Measurements from ENCODE around the gene BICDL1. TPM values are rescaled to one million over a fixed set of nuclear protein-coding genes. Genes with fewer than 3 reads are reported as not detected.

BICDL1 gene
- total RNA-seq, 1 donor from 2014 or later, result 0.35 TPM

DNA sequence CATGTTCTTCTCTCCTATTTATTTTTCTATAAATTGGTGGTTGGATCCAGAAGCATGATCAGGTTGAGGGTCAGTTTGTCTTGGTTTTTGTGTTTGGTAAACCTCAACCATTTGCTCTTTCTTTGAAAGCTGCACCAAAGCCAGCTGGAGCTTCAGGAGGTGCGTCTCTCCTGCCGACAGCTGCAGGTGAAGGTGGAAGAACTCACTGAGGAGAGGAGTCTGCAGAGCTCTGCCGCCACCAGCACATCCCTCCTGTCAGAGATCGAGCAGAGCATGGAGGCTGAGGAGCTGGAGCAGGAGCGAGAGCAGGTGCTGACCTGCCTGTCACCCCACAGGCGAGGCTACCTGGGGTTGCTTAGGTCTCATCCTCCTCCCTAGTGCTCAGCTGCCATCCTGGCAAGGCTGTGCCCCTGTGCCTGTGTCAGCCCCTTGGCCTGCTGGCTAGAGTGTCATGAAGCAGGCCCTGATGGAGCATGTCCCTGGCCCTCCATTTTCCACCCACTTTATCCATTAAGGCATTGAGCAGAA, 82.5 kb downstream of the BICDL1 start:
- no peak for ATAC-seq (ENCODE audit: poor library complexity)
- intact Hi-C loops (cut with DNase I), result no loop called here

DNA sequence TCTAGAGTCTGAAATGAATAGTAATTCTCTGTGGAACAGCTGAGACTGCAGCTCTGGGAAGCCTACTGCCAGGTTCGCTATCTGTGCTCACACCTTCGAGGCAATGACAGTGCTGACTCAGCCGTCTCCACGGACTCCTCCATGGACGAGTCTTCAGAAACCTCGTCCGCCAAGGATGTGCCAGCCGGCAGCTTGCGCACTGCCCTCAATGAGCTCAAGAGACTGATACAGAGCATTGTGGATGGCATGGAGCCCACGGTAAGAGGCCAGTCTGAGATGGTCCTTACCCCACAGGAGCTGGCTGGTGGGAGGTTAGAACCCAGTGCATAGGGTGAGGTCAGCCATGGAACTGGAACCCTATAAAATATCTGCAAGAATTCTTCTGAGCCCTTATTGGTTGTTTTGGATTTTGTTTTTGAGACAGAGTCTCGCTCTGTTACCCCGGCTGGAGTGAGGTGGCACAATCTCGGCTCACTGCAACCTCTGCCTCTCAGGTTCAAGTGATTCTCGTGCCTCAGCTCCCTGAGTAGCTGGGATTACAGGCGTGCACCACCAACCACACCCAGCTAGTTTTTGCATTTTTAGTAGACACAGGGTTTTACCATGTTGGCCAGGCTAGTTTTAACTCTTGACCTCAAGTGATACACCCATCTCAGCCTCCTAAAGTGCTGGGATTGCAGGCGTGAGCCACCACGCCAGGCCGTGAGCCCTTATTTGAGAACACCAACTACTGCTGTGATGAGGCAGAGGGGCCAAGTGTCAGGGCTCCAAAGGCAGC, 83.6 kb downstream of the BICDL1 start:
- intact Hi-C loops (cut with DNase I), result no loop called here
- DNase-seq (no peak), ATAC-seq (ENCODE audit: poor library complexity) (peak; percentile 10)

More for the DNA sequence above, 82.5 kb downstream of the BICDL1 start:
- no peak for DNase-seq

DNA sequence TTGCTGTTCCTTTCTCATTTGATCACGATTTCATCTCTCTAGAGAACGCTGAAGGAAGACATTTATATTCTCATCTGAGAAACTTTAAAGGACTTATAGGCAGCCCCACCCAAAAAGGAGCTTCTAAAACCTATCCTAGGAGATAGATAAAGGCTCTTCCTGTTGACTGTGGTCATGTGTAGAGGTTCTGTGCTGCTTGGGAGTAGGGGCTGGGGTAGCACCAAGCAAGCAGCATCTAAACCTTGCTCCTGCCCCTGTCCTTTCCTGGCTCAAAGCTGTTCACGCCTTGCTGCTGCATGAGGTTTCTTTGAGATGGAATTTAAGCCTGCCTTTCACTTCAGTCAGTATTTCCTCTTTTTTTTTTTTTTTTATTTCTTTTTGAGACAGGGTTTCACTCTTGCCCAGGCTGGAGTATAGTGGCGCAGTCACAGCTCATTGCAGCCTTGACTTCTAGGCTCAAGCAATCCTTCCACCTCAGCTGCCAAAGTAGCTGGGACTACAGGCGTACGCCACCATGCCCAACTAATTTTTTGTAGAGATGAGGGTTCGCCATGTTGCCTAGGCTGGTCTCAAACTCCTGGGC, 86.1 kb downstream of the BICDL1 start:
- DNase-seq (no peak), ATAC-seq (ENCODE audit: poor library complexity) (no peak)
- intact Hi-C loops (cut with DNase I), result no loop called here

DNA sequence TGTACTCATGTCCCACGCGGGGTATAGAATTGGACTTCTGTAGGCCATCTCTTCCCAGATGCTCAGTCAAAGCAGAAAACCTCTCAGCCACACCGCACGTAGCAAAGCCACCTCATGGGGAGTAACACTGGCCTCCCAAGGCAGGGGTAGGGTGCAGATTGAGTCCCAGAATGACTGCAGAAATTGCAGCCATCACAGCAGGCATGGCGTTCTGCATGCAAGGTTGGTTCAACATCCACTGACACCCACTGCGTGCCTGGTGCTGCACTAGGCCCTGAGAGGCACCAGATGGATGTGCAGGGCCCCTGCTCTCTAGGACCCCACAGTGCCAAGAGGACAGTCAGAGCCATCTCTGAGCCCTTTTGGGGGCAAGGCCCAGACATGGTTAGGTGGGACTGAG, 87.6 kb downstream of the BICDL1 start:
- no peak for ATAC-seq (ENCODE audit: poor library complexity)
- DNase-seq, result no peak
- intact Hi-C loops (cut with DNase I), result no loop called here

DNA sequence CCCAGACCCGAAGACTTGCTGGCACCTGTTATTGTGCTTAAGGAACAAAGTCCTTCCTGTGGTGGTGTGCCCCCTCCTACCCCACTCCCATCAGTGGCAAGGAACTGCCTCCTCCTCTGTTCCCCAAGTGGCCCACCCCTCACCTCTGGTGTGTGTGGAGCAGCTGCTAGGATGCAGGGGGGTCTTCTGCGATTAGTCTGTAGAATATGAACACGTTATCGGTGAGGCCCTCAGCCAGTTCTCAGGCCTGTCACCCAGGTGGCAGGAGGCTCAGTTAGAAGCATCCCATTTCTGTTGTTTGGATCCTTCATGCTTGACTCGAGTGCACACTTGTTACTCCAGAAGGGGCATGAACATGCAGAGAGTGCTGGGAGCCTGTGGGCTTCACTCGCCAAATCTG, 88.2 kb downstream of the BICDL1 start:
- DNase-seq (no peak), ATAC-seq (ENCODE audit: poor library complexity) (no peak)
- intact Hi-C loops (cut with DNase I), result no loop called here

DNA sequence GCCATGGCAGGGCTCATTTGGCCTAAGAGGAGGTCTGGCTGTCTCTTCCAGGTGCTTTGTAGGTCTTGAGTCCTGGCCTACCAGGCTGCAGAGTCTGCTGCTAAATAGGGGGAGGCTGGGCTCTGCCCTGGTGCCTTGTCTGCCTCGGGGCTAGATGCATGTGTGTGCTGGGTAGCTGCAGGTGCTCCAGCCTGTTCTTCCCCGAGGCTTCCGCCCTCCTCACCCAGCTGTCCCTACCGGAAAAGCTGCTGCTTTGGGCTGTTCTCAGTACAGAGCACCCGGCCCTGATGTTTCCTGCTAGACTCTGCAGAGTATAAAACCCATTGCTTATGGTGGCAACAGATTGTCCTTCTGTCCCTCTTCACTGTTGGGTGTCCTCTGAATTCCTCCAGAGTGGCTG, 89.8 kb downstream of the BICDL1 start:
- intact Hi-C loops (cut with DNase I), result no loop called here
- ATAC-seq (ENCODE audit: poor library complexity), result no peak
- no peak for DNase-seq

DNA sequence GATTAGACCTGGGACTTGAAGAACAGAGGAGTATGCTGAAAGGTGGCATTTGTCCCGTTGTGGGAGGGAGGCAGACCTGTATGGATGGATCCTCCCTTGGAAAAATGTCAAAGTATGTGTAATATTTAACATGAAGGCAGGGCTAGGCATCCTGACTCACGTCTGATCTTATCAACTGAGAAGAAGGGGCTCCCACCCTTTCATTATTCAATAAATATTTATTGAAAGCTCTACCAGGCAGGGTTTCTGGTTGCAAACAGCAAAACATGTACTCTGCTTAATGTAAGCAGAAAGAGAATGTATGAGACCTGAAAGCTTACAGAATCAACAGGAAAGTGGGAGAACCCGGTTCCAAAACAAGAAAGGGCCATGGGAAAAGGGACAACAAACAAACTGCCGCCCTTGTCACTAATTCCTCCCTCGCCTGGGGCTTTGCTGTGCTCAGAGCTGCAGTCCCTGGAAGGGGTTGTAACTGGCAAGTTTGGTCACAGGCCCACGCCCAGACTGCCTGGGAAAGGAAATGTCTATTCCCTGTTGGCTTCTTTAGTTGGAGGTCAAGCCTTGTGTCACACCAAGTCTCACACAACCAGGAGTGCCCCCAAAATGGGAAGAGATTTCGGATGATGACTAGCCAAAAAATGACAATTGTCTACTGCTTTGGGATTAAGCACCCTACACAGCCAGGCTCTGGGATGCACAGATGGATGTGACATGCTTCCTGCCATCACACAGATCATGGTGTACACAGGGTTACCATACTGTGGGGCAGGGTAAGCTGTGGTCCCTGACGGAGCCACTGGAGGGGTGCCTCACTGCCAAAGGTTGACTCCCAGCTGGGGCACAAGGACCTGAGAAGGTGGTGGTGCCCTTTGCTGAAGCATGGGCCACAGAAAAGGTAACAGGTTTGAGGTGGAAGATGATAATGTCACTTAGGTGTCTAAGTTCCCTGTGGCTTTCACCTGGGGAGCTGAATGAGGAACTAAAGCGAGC, 90.7 kb downstream of the BICDL1 start:
- ATAC-seq (ENCODE audit: poor library complexity) (no peak), DNase-seq (no peak)
- intact Hi-C loops (cut with DNase I), result no loop called here

DNA sequence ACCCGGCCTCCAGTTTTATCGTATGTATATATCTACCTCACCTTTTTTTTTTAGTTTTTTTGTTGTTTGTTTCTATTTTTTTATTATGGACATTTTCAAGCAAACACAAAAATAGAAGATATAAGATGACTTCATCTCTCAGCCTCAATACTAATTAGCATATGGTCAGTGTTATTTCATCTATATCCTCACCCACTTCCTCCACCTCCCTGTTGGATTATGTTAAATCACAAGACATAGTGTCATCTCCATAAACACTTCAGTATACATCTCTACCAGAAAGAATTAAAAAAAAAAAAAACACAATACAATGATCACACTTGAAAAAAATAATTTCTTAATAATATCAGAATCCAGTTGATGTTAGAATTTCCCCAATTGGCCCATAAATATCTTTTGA, 92.6 kb downstream of the BICDL1 start:
- intact Hi-C loops (cut with DNase I), result no loop called here
- no peak for DNase-seq

DNA sequence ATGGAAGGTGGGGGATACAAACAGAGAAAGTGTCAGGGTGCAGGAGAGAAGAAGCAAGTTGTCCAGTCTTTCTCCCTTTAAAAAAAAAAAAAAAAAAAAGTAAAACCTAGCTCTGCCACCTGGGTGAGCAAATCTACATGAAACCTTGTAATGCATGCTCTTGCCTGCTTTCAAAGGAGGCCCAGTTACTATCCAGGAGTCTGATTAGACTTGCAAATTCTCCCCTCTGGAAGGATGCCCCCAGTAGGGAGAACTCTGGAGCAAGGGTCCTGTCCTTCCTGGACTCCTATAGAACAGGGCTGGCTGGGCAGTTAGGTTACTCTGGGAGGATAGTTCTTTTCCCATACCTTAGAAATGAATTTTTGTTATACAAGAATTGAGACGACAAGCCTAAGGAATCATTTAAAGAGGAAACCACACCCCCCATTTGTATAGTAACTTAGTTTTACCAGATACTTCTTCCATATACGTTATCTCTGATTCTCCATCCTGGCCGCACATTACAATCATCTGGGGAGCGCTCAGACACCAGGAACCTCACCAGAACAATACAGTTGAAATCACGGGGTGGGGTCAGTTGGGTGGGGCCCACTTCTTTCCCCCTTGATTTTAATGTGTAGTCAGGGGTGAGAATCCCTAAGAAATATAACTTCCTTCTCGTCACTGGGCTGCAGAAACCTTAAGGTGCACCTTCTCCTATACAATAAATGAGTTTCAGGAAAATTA, 97.0 kb downstream of the BICDL1 start:
- ATAC-seq (ENCODE audit: poor library complexity), result no peak
- intact Hi-C loops (cut with DNase I), result no loop called here
- no peak for DNase-seq

More for the DNA sequence above, 92.6 kb downstream of the BICDL1 start:
- no peak for ATAC-seq (ENCODE audit: poor library complexity)

DNA sequence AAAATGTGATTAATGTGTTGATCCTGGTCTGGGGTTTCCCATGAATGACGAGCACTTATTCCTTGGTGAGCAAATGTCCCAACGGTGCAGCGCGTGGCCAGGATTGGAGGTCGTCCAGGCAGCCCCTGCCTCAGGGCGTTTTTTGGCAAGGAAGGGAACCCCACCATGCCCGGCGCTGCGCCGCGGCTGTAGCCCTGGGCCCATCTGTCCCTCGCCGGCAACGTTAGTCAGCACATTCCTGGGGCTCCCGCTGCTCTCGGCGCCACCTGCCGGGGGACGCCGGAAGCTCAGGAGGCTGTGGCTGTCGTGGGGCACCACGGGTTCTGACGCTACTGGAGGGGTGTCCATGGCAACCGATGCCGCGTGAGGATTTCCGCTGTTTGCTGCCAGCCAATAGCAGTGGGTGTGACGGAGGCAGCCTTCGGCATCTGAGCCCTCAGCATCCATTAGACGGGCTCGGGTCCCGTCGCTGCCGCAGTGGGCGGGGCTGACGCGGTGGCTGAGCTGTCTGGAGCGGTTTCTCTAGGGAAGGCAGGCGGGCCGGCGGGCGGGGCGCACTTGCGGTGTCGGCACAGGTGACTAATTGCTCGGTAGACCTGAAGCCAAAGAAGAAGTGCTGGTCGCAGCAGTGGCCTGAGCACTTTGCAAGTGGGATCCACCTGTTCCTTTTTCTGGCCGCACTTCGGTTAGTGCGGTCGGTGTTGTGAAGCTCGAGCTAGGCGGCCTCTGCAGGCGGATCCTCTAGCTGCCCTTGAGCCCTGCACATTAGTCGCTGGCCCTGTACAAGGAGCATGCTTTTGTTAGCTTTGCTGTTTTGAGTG, 98.0 kb downstream of the BICDL1 start:
- intact Hi-C loops (cut with DNase I), result no loop called here
- DNase-seq, result peak; percentile 99
- peak; percentile 96 for ATAC-seq (ENCODE audit: poor library complexity)

DNA sequence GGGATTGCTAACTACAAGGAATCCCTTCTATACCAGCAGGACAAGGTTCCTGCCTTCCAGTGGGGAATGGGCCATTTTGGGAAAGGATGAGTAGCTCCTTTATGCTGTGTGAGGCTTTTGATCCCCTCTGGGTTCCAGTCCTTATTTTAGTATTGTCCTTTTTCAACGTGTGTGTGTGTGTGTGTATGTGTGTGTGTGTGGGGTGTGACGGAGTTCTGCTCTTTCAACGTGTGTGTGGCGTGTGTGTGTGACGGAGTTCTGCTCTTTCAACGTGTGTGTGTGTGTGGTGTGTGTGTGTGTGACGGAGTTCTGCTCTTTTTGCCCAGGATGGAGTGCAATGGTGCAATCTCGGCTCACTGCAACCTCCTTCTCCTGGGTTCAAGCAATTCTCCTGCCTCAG, 100.1 kb downstream of the BICDL1 start:
- DNase-seq (peak; percentile 8), ATAC-seq (ENCODE audit: poor library complexity) (no peak)
- intact Hi-C loops (cut with DNase I), result no loop called here

DNA sequence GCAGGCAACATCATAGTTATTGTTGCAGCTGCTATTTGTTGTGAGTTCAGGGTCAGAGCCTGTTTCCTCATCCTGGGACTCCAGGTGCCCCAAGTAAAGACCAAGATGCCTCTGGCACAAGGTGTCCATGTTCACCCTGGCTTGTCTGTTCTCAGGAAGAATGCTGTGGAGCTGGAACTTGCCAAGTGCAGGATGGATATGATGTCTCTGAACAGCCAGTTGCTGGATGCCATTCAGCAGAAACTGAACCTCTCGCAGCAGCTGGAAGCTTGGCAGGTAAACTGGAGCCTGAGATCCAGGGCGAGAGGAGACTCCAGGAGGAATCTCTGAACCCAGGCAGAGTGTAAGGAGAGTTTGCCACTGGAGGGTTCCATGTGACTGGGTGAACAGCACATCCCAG, 100.8 kb downstream of the BICDL1 start:
- ATAC-seq (ENCODE audit: poor library complexity) (no peak), DNase-seq (no peak)
- intact Hi-C loops (cut with DNase I), result no loop called here

DNA sequence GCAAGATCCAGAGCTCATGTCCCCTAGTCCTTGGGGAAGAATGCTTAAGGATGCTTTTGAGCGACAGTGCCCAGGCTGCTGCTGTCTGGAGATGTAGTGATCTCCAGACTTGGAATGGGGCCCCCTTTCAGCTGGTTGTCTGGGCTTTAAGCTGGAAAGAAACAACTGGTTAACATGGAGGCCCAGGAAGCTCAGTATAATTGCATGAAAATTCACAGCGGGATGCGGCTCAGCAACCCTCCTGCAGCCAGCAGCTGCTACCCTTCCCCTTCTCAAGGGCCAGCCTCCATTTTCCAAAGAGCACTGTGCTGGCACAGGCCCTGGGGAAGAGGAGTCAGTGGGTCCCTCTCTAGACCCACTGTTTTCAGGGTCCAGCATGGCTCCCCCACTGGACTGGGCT, 101.2 kb downstream of the BICDL1 start:
- intact Hi-C loops (cut with DNase I), result no loop called here
- no peak for ATAC-seq (ENCODE audit: poor library complexity)
- no peak for DNase-seq

DNA sequence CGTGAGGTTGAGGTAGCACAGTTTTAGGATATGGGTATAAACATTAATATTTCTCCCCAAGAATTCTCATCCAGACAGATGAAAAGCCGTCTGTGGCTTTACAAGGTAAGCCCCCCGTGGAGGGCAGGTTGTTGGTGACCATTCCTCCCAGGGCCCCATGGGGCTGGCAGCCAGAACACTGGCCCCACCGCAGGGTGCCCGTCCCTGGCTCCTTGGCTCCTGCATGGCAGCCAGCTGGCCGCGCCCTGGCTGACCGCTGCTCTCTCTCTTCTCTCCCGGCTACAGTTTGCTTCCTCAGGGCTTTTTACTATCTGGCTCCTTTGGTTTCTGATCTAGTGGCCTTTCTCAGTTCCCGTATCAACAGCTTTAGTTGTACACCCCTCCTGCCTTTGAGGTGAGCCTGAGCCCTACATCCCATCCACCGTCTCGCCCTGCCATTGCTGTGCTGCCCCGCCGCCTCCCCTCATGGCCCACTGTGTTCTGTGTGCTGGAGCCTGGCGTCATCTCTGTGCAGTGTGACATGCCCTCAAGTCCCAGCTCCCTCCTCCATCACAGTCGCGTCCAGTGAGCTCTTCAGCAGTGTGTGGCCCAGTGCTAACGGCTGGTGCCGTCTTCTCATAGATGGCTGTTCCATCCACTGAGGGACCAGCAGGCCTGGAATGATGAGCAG, 101.7 kb downstream of the BICDL1 start:
- DNase-seq (peak; percentile 39), ATAC-seq (ENCODE audit: poor library complexity) (no peak)
- intact Hi-C loops (cut with DNase I), result no loop called here

DNA sequence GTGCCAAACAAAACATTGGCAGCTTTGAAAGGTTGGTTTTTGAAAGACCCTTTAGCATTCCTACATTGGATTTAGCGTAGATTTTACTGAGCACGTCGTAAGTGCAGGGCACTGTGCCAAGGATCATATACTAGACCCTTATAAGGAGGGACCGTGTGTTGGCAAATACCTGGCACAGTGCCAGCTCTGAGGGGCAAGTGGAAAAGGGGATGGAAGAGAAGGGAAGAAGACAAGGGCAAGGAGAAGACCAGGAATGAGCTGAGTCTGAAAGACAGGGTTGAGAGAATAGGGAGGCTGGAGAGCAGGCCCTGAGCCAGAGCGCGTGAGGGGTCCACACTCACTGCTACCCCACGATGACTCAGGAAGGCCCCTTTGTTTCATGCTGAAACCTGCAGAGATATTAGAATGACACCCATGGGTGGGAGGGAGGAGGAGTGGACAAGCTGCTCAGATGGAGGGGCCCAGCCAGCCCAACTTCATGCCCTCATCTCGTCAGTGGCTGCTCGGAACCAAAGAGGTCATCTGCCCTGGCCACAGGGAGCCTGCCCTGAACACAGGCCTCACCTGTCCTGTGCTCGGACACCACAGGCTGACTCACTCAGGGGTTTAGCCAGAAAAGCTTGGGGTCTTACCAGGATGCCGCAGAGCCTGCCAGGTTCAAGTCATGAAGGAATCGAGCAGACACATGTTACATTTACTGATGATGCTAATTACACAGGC, 102.5 kb downstream of the BICDL1 start:
- peak; percentile 39 for DNase-seq
- intact Hi-C loops (cut with DNase I), result no loop called here
- ATAC-seq (ENCODE audit: poor library complexity), result no peak

DNA sequence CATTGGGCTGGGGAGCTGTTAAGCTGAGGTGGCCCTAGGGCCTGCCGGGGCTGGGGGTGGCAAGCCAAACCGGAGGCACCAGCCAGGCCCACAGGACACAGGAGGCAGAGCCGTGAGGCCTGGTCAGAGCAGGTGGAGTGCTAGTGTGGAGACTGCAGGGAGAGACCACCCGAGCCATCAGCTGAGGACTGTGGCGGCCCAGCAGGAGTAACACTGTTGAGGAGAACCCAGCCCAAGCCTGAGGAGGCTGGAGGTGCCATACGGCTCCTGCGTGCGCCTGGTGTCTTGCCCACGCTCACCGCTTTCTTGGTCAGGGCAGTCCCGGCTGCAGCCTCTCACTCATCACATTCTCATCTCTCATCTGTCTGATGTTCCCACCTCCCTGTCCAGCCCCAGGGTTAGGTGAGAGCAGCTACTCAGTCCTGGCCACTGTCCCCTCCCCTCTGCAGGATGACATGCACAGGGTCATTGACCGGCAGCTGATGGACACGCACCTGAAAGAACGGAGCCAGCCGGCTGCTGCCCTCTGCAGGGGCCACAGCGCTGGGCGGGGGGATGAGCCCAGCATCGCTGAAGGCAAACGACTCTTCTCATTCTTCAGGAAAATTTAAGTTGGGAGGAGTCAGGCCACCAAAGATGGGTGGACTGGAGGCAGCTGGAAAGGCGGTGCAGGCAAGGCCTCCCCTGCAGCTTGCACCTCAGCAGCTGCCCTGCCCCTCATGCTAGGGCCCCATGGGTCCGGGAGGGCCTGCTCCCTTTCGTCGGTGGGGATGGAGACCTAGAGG, 103.7 kb downstream of the BICDL1 start:
- ATAC-seq (ENCODE audit: poor library complexity) (no peak), DNase-seq (peak; percentile 35)
- intact Hi-C loops (cut with DNase I), result no loop called here
